GM18502 (cell line): ENCODE data around the gene ADGRB3.

Experiments used
- ATAC-seq: cut with Tn5 transposase; IDR thresholded peaks from one replicate; pipeline ENCODE4 v1.9.1; 2021; ENCODE audit warnings: mild to moderate bottlenecking; ENCODE audit not compliant: unreplicated experiment, poor library complexity

The ADGRB3 gene

DNA sequence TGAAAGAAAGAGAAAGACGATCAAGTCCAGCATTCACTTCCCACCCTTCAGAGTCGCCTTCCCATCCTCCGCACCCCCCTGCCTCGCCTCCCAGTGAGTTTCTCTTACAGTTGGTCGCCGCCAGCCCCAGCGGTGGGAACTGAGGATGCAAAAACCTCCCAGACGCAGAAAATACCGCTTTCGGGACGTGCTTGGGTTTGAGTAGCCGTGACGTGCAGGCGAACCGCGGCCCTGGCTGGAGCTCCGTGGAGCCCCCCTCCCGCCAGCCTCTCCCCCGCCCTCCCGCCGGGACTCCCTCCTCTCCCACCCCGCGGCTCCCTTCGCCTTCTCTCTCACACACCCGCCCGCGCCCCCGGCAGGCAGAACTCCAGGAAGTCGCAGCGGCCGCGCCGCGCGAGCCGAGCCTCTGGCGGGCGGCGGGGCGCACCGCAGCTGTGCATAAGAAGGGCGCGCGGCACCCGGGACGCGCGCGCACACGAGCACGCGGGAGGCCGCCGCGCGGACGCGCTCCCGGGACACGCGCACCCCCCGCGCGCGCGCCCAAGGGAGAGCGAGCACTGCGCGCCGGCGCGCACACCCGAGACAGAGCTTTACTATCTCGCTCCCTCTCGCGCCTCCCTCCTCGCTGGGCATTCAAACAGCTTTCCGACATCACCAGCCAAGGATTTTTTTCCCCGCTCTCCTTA lies at the start of gene ADGRB3:
TSS of gene ADGRB3 (plus strand) at position 557 of the 686 bp plus-strand sequence. CDS start 3,394 bp downstream, outside the sequence.
- ATAC-seq = peak; percentile 80

DNA sequence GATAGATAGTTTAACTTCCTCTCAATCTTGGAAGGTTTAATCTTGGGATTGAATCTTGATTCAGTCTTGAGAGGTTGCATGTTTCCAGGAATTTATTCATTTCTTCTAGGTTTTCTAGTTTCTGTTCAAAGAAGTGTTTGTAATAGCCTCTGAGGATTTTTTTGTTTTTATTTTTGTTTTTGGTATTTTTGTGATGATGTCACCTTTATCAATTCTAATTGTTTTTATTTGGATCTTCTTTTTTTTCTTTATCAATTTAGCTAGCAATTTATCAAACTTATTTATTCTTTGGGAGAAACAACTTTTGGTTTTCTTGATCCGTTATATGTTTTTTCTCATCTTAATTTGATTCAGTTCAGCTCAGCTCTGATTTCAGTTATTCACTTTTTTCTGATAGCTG lies 41.5 kb upstream of the ADGRB3 start:
- no peak for ATAC-seq

DNA sequence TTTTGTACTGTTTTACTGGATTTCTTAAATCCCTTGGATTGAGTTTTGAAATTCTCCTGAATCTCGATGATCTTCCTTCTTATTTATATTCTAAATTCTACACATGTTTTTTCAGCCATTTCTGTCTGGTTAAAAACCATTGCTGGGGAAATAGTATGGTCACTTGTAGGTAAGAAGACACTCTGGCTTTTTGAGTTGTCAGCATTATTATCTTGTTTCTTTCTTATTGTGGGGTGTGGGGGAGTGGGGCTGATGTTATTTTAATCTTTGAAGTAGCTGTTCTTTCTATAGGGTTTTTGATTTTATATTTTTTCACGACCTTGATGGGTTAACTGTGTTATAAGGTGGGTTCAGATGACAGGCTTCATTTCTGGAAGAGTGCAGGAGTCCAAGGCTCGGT lies 37.4 kb upstream of the ADGRB3 start:
- ATAC-seq = no peak

DNA sequence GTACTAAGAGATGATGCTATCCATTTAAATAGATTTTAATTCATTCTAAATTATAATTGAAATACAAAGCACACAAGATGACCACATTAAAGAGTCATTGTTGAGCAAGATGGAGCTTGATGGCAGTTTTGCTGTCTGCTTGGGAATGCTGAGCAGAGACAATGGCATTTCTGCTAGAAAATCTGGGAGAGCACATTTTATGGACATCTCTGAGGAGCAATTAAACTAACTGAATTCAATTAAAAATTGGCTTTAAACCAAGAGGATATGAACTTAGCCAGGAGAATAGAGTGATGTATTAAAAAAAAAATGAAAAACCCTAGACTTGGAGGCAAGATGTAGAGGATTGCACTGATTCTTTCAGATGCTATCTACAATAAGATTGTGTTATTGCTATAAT lies 19.1 kb upstream of the ADGRB3 start:
- no peak for ATAC-seq

DNA sequence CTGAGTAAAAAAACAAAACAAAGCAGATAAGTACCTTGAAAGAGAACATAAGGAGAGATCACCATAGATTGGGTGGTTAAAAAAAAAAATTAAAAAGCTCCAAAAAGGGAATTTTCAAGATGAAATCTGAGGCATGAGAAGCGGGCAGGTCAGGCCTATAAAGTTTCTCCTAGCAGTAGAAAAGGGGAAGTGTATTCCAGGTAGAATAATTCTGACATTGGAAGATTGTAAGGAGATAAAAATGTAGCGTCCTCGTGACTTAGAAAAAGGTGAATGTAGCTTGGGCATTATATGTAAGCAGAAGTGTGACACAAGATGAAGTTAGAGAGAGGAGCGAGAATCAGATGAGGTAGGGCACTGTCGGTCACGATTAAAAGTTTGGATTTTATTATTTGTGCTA lies 9.1 kb upstream of the ADGRB3 start:
- no peak for ATAC-seq

DNA sequence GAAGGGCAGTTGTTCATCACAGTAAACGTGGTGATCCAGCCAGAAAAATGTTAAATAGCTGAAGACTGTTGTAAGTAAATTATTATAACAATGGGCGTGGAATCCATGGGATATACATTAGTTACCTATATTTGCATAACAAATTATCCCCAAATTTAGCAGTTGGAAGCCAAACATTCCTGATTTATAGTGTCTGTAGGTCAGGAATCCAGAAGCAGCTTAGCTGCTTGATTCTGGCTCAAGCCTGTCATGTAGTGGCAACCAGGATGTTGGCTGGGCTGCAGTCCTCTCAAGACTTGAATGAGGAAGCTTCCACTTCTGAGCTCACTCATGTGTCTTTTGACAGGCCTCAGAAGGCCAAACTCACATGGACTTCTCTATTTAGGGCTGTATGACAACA lies 6.9 kb upstream of the ADGRB3 start:
- no peak for ATAC-seq

DNA sequence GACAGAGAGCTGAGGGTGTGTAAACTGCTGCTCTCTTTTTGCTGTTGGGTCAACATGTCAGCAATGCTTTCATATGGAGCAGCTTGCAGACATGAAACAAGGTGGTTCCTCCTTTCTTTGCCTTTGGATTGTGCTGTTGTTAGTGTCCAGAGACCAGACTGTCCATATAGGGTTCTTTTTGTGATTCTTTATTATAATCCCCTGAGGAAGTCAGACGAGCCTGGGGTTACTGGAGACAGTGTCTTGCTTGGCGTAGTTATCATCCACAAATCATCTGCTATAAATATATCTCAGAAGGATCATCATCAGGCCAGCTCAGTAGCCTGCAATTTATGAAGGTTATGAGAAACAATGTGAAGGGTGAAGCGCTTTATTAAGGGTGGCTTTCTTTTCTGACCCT lies 2.3 kb upstream of the ADGRB3 start:
- ATAC-seq = no peak

DNA sequence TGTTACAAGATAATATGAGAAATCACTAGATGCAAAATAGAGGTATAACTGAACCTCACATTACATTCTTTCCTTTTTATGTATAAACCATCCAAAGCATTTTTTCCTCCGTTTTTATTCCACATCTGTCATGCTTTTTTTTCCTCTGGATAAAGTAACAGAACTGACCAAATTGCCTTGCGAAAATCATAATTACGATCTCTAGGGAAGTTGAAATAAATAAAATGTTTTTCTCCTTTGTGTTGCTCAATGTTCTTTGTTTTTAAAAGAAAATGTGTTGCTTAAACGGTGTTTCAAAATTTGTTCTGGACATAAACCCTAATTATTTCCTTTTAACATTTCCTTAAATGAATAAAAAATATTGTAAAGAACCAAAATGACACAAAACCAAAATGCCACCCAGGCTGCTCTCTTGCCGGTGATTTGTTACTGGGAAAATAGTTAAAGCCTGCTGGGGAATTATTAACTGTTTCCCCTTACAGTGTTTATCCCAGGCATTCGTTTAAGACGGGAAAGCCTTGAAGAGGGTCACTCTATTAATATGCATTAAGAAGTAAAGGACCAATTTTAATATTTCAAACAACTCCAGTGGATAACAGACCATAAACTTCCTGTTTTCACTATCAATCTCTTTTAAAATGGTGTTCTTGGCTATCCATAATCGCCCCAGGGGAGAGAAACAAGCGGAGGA lies 1.7 kb upstream of the ADGRB3 start:
- no peak for ATAC-seq

DNA sequence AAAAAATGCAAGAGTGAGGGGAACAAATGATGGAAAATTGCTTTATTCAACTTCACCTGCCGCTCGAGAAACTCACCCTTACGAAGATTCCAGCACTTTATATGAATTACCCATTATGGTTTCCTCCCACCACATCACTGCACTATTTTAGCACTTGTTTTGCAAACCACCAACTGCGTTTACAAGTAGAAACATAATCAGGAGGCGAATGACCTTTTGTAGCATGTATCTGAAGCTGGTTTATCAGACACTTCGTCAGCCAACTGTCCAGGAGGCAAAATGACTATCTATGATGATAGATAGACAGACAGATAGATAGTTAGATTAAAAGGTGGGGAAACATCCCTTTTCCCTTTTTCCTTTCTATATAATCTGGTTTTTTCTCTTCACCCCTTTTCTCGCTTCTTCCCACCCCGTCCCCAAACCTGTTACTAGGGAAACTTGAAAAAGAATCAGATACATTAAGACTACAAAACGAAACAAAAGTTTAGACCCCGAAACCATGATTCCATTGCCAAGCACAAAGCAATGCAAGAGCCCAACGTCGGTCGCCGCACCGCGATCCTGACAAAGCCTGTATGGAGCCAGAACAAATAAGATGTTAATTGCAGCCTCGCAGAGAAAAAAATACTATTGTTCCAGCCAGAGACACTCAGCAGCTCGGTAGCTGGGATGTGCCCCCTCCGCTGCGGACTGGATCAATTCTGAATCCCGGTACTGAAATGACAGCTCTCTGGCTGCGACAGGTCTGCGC lies 933 bp upstream of the ADGRB3 start:
- peak; percentile 14 for ATAC-seq

DNA sequence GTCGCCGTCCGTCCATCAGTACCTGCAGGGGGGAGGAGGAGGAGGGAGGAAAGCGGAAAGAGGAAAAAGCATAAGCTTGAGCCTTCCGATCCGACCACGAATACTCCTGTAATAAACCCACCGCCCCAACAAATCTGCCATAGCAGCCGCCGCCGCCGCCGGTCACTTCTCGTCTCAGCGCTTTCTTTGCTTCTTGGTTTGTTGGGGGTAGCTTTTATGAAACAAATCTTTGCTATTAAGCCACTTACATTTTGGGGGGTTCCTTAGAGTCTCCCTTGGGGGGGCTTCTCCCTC lies 277 bp downstream of the ADGRB3 start:
- ATAC-seq = peak; percentile 8

DNA sequence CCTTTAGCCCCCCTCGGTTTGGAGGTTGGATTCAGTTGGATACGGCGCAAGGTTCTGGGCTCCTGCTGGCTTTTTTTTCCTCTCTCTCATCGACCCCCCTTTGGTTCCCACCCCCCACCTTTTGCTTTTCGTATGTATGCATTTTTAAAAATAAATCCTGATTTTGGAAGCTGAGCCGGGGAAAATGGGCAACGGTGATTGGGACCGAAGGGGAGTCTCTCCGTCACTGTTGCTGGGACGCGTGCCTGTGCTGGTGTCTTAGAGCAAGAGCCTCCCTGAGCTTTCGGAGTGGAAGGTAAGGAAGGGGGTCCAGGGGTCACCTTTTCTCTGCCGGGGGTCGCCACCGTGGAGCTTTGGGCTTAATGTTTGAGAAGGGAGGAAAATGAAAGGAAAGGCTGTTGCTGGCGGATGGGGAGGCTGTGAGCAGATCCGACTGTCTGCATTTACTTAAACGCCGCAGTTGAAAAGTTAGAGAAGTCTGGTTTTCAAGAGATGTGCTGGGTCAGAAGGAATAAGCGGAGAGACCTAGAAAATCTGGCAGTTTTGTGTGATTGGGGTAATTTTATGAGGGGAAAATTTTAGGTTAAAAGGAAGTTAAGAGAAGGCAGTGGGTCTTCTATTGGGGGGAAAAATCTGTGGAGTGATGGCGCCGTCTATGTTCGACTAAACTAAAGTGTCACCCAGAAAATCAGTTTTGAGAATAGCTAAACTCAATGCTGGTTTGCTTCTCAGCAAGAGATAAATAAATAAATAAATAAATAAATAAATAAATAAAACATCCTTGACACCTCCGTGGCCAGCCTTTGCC lies 828 bp downstream of the ADGRB3 start:
- peak; percentile 27 for ATAC-seq

DNA sequence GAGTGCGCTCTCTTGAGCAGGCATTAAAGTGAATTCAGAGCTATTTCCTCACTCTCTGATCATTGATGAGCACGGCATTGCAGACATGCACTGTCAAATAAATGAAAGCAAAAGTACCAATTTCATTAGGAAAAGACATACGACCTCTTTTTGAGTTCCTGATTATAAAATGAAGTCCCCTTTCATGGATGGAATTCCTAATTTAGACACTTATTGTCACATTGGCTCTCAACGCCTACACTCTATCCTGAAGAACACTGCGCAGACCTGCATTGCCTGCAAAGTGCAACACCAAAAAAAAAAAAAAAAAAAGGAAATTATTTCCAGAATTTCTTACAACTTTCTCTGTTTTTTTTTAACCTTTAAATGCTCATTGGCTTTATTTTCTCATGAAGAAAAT lies 1.6 kb downstream of the ADGRB3 start:
- ATAC-seq = no peak

DNA sequence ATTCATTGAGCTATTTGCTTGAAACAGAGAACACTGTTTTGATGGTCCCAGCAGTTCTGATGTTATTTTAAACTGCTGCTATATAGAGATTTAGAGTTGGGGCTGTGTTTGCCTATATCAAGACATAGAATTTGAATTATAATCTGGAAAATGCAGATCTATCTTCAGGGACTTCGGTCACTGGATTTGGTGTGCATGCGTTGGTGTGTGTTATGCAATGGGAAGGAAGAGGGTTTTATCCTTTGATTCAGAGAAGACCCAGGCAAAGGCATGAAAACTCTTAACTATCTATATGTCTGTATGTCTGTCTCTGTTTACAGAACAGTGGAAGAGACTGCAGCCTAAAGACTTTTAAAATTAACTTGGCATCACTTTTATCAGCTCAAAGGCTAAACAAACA lies 2.0 kb downstream of the ADGRB3 start:
- ATAC-seq = no peak

DNA sequence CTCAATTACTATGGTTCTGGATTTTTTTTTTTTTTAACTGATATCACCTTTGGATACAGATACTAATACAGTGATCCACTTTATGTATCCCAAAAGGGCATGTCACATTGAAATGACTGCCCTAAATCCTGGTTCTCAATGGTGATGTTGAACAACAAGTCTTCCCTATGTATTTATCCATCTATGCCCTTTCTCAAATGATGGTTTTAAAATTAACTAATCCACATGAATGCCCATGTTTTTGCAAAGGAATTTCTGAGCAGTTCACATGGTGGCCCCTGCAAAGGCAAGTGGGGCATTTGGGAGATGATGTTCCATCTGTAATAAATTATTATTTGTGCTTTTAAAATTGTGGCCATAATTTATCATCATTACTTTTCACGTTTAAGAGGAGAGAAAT lies 2.7 kb downstream of the ADGRB3 start:
- no peak for ATAC-seq

DNA sequence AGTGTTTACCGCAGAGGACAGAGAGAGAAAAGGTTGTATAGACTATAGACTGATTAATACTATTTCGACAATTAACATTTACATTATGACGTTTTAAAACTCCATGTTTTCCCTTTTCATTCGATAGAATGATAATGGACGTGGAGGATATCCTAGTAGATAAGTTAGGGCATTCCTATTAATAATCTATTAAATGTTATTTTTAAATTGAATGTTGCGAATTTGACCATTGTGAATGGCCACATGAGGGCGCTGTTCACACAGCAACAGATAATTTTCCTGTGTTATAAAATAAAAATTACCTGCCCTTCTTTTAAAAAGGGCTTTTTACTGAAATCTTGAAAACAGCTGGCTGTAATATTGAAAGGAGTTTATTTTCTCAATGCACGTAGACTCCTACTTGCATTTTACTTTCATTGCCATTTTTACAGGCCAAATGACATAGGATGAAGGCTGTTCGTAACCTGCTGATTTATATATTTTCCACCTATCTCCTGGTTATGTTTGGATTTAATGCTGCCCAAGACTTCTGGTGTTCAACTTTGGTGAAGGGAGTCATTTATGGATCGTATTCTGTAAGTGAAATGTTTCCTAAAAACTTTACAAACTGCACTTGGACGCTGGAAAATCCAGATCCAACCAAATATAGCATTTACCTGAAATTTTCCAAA lies 3.3 kb downstream of the ADGRB3 start:
- ATAC-seq = no peak

DNA sequence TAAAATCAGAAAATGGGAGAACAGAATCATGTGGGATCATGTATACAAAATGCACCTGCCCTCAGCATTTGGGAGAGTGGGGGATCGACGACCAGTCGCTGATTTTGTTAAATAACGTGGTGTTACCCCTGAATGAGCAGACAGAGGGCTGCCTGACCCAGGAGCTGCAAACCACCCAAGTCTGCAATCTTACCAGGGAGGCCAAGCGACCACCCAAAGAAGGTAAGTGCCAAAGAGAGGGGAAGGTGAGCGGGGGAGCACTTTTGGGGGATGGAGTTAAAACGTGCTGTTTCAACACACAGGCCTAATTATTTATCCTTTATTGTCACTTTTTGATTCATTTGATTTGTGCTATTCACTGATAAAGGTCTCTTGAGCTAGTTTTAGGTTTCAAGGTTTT lies 4.1 kb downstream of the ADGRB3 start:
- no peak for ATAC-seq

DNA sequence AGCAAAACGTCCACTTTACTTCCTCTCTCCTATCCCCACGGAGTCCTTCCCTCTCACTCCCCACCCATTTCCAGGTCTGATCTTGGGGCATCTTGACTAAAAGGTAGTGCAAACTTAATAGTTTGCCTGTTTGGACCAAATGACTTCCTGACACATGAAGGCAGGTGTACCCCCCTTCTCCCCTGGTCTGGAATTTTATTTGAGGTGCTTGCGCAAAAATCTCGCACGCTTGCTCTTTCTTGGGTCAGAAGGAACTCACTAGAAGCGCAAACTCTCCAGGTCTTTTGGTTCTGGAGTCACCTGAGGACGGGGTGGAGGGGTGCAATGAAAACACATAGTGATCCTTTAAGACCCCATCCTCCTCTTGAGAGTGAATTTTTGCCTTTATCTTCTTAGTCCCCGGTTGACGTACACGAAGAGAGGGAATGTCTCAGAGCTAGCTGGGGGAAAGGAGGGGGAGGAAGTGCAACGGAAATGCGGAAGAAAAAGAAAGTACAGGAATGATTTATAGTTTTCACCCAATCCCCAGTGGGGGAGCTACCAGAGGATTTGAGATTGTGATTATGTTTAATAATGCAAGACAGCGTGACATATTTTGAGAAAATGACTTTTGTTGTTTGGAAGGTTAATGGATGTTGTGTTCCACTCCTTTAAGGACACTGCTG lies 4.9 kb downstream of the ADGRB3 start:
- ATAC-seq = no peak

DNA sequence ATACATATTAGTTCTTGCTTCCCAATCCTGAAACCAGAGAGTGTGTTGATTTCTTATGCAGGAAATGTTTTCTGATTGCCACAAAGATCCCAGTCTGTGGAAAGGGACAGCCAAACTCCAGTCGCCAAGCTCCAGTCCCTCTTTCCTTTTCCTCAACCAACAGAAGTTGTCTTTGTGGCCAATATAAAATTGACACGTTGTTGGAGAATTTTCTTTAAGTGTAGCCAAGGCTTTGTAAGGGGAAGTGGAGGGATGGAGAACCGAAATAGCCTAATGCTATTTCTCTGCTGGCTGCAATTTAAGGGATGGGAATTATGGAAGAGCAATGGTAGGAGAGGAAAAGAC lies 5.4 kb downstream of the ADGRB3 start:
- no peak for ATAC-seq

DNA sequence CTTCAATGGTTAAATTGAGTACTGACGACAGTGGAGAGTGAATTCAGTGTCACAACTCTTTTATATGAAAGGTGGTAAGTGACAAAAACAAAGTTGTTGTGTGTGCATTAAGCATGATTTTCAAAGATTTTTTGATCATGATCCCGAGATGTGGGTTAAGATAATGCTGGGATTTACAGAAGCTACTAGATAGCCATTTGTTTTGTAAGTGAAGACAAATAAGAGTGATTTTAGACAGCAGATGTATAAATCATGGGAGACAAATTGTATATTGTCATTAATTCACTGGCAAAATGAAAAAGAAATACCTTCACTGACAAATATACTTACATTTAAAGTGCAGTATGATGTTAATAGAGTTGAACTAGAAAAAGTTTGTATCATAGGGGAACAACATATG lies 6.1 kb downstream of the ADGRB3 start:
- ATAC-seq = no peak

DNA sequence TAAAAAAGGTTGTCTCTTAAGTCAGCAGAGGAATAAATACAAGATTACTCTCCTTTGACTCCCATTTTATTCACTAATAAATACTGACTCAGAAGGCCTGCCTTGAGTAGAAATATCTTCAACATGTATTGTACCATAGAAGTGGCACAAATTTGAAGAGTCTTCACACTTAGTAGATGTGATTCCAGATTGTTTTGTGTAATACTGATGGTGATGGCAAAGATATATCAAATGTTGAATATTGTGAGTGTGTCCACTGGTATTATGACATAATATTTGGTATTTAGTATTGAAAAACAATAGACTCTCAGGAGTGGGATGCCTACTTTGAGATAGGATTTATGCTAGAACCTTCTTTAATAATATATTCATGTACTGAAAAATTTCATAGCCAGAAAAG lies 7.0 kb downstream of the ADGRB3 start:
- ATAC-seq = no peak
